Activated CD8-positive, alpha-beta memory T cell treated with anti-CD3 and anti-CD28 coated beads, Interleukin-2, amount 10 ng/mL, durations not matched to agents 7 days and 5 days (primary cell): Measurements from ENCODE around the gene B4GALT1. TPM values are rescaled to one million over a fixed set of nuclear protein-coding genes. Genes with fewer than 3 reads are reported as not detected.
A peak's percentile ranks its signal among the peaks of the same experiment; 100 is the strongest.
"Not testable (repeated sequence)": the region's sequence is repeated elsewhere in the genome, so short reads cannot be mapped to it uniquely, and the experiment has no call there.

Experiments used
- ATAC-seq: fragments of 150-1000 bp; cut with Tn5 transposase; one replicate; pipeline ENCODE4 v1.10.0; 2021; ENCODE audit warnings: moderate library complexity
- CTCF ChIA-PET: fragments of 350-600 bp; sonication (Branson Sonifier 250); formaldehyde crosslinking; loops from one replicate; lab custom pipeline; 2021; ENCODE audit warnings: antibody characterized with exemption; lab: Charles Lee
- DNase-seq: peaks from one replicate; pipeline ENCODE4 v3.0.0-alpha.2; 2020
- H3K27ac Mint-ChIP-seq: one replicate; pipeline ENCODE4 v1.8.0; 2021; ENCODE audit warnings: mild to moderate bottlenecking, mixed read lengths
- H3K27me3 Mint-ChIP-seq: one replicate; pipeline ENCODE4 v1.8.0; 2021; ENCODE audit warnings: mixed read lengths
- H3K36me3 Mint-ChIP-seq: one replicate; pipeline ENCODE4 v1.8.0; 2021; ENCODE audit warnings: mild to moderate bottlenecking, mixed read lengths
- H3K4me1 Mint-ChIP-seq: one replicate; pipeline ENCODE4 v1.8.0; 2021; ENCODE audit warnings: mixed read lengths
- H3K4me3 Mint-ChIP-seq: one replicate; pipeline ENCODE4 v1.8.0; 2021; ENCODE audit warnings: mild to moderate bottlenecking, moderate library complexity, mixed read lengths
- H3K9me3 Mint-ChIP-seq: one replicate; pipeline ENCODE4 v1.8.0; 2022; ENCODE audit warnings: low read depth, mixed read lengths
- total RNA-seq, 2 experiments: library from RNA; stranded (reverse); gene quantifications; one replicate each; pipeline ENCODE4 v1.2.3, GENCODE V29; 2021

B4GALT1 gene
- total RNA-seq, 2 experiments from 2014 or later = 33.8 to 35.2 TPM

- CTCF ChIA-PET = no interaction called here
- no peak overlapping the region for H3K27ac Mint-ChIP-seq
- DNase-seq = no peak
- no peaks in the 10 kb centered on the region for H3K36me3 Mint-ChIP-seq
- ATAC-seq = no peak
- H3K27me3 Mint-ChIP-seq = peaks cover 20% of the 10 kb centered on the region
- no peaks in the 10 kb centered on the region for H3K9me3 Mint-ChIP-seq
- no peaks in the 10 kb centered on the region for H3K4me1 Mint-ChIP-seq
- no peak overlapping the region for H3K4me3 Mint-ChIP-seq
Measured at GRCh38 chr9:33177086-33177485, 9.9 kb upstream of the B4GALT1 start.

- no peak overlapping the region for H3K27ac Mint-ChIP-seq
- peaks cover 11% of the 10 kb centered on the region for H3K27me3 Mint-ChIP-seq
- H3K4me1 Mint-ChIP-seq = no peaks in the 10 kb centered on the region
- no peak for DNase-seq
- H3K9me3 Mint-ChIP-seq = no peaks in the 10 kb centered on the region
- no peak for ATAC-seq
- CTCF ChIA-PET = interaction anchor here (0.9 to 1.2 kb wide), 2 partner anchors 8 to 50 kb away, joined by 3 to 4 read pairs; partner anchors contain the start of gene B4GALT1
- no peaks in the 10 kb centered on the region for H3K36me3 Mint-ChIP-seq
- no peak overlapping the region for H3K4me3 Mint-ChIP-seq
Measured at GRCh38 chr9:33175649-33176325, 8.7 kb upstream of the B4GALT1 start.

DNA sequence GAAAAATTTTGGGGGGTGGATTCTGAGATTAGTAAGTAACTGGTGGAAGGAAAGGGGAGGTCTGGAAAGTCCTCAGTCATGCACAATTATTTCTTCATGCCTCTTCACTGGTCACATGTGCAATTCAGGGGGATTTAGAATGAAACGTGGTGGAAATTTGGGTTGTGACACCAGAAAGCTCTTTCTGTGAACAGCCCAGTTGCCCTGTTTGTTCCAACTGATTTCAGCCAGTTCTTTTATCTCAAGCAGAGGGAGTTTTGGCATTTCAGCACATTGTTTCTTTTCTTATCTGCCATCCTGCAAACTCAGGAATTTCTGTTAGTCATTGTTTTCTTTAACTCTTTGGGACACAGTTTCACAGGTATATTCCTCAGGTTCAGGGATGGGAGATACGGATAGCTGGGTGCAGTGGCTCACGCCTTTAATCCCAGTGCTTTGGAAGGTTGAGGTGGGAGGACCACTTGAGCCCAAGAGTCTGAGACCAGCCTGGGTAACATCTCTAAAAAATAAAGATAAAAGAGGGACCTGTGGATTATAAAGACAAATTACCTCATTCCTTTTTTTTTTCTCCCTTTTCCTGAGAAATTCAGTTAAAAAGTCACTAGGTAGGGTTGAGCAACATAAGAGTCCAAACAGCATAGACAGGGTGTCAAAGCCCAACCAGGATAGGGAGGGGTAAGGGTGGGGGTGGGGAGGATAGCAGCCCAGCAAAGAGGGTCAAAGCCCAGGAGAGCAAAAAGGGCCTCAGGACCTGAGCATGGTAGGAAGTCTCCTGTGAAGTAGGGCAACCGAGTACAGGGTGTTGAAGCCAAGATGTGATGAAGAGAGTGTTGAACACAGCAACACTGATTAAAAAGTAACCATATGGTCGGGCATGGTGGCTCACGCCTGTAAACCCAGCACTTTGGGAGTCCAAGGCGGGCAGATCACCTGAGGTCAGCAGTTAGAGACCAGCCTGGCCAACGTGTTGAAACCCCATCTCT lies 5.4 kb upstream of the B4GALT1 start:
- H3K27ac Mint-ChIP-seq = no peak overlapping the region
- no peaks in the 10 kb centered on the region for H3K9me3 Mint-ChIP-seq
- CTCF ChIA-PET = interaction anchor here (1.0 to 2.9 kb wide), 4 partner anchors 10 to 53 kb away, joined by 3 to 11 read pairs (median 4); no protein-coding TSS in a partner anchor
- ATAC-seq (no peak), DNase-seq (no peak)
- no peaks in the 10 kb centered on the region for H3K27me3 Mint-ChIP-seq
- no peaks in the 10 kb centered on the region for H3K36me3 Mint-ChIP-seq
- no peak overlapping the region for H3K4me3 Mint-ChIP-seq
- H3K4me1 Mint-ChIP-seq = peaks cover 16% of the 10 kb centered on the region

- no peaks in the 10 kb centered on the region for H3K27me3 Mint-ChIP-seq
Measured at GRCh38 chr9:33170464-33171415, 3.6 kb upstream of the B4GALT1 start.

DNA sequence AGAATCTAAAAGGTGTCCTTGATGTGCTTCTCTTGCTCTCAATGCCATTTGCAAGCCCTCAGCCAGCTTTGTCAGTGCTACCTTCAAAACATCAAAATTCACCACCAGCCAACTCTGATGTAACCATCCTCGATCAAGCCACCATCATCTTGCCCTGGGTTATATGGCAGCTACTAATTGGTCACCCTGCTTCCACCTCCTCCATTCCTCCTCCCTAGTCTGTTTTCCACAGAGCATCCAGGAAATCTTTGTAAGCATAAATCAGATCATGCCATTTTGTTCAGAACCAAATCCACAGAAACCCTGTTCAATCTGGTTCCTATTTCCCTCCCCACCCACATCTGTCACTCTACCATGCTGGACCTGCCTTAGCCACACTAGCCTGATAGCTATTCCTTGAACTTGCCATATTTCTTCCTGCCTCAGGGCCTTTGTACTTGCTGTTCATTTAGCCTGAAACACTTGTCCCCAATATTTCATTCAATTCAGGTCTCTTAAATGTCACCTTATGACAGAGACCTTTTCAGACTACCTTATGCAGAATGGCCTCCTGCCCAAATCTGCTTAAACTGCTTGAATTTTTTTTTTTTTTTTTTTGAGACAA lies 1.9 kb upstream of the B4GALT1 start:
- CTCF ChIA-PET = interaction anchor here (1.0 to 1.6 kb wide), 2 partner anchors 21 to 125 kb away, joined by 3 to 5 read pairs; no protein-coding TSS in a partner anchor
- Mint-ChIP-seq H3K4me3 (peak overlapping the region; percentile 82), H3K4me1 (peaks cover 35% of the 10 kb centered on the region), H3K9me3 (no peaks in the 10 kb centered on the region), H3K36me3 (peaks cover 2% of the 10 kb centered on the region), H3K27ac (peak overlapping the region; percentile 96), H3K27me3 (no peaks in the 10 kb centered on the region)
- no peak for ATAC-seq
- DNase-seq = no peak

More at GRCh38 chr9:33170464-33171415, 3.6 kb upstream of the B4GALT1 start:
- H3K9me3 Mint-ChIP-seq = no peaks in the 10 kb centered on the region
- CTCF ChIA-PET = interaction anchor here (0.7 to 2.9 kb wide), 13 partner anchors 8 to 126 kb away, joined by 3 to 13 read pairs (median 4); no protein-coding TSS in a partner anchor
- ATAC-seq (no peak), DNase-seq (peak; percentile 69)
- H3K36me3 Mint-ChIP-seq = no peaks in the 10 kb centered on the region
- H3K4me1 Mint-ChIP-seq = peaks cover 20% of the 10 kb centered on the region
- H3K4me3 Mint-ChIP-seq = no peak overlapping the region
- H3K27ac Mint-ChIP-seq = no peak overlapping the region

DNA sequence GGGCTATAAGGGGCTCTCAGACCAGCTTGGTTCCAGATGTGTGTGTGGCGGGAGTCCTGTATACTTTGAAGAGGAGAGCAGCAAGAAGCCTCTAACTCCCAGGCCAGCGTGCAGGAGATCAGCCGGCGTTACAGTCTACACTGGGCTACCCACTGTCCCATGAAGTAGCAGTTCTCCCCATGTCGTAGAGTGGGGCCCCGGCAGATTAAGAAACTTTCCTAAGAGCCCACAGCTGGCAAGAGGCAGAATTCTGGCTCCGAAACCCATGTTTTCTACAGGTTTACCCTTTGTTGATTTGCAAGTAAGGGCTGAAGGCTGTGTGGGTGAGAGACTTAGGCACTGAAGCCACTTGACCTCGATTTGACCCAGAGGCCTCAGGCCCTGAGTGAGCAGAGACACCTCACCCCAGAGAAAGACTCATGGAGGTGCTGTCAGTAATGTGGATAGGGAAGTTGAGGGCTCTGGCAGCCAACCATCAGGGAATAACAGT lies 881 bp upstream of the B4GALT1 start:
- H3K27ac Mint-ChIP-seq = peak overlapping the region; percentile 96
- H3K9me3 Mint-ChIP-seq = no peaks in the 10 kb centered on the region
- H3K36me3 Mint-ChIP-seq = peaks cover 2% of the 10 kb centered on the region
- peak overlapping the region; percentile 82 for H3K4me3 Mint-ChIP-seq
- ATAC-seq (peak; percentile 2), DNase-seq (peak; percentile 61)
- H3K4me1 Mint-ChIP-seq = peaks cover 42% of the 10 kb centered on the region
- H3K27me3 Mint-ChIP-seq = no peaks in the 10 kb centered on the region
- CTCF ChIA-PET = interaction anchor here (0.8 to 2.1 kb wide), 6 partner anchors 8 to 88 kb away, joined by 3 to 8 read pairs (median 4); no protein-coding TSS in a partner anchor

DNA sequence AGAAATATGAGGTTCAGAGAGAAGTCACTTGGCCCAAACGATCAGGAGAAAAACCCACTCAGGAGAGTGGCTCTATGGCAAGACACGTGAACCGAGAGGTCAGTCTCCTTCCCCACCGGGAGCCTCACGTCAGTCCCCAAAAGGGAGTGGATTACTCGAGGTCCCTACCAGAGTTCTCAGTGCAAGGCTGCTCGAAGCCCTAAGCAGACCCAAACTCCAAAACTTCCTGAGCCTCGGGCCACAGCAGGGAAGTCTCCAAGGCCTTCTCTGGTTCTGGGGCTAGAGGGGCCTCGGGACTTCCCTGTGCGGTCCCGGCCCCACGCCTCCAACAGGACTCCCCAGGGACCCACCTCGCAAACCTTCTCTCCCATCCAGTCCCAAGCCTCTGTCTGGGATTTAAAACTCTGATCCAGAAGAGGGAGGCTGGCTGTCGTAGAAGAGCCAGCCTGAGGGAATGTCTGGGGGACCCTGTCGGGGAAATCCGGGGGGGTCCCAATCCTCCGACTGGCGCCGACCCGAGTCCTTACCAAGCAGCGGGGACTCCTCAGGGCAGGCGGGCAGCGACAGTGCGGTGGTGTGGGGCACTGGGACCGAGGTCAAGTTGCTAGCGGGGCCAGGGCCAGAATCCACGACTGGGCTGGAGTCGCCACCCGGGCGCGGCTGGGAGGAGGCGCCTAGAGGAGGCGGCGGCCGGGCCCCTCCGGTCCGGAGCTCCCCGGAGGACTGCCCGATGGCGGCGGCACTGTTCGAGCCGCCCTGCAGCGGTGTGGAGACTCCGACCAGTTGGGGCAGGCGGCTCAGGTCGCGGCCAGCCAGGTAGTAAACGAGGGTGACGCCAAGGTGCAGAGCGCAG lies 679 bp downstream of the B4GALT1 start:
- peak overlapping the region; percentile 93 for H3K4me3 Mint-ChIP-seq
- DNase-seq (no peak), ATAC-seq (peak; percentile 14)
- peak overlapping the region; percentile 91 for H3K27ac Mint-ChIP-seq
- H3K9me3 Mint-ChIP-seq = no peaks in the 10 kb centered on the region
- H3K27me3 Mint-ChIP-seq = no peaks in the 10 kb centered on the region
- H3K4me1 Mint-ChIP-seq = peaks cover 57% of the 10 kb centered on the region
- CTCF ChIA-PET = interaction anchor here (1.0 to 2.1 kb wide), 4 partner anchors 23 to 100 kb away, joined by 3 to 8 read pairs (median 4); no protein-coding TSS in a partner anchor
- peaks cover 2% of the 10 kb centered on the region for H3K36me3 Mint-ChIP-seq

- Mint-ChIP-seq H3K9me3 (no peaks in the 10 kb centered on the region), H3K36me3 (peaks cover 2% of the 10 kb centered on the region), H3K4me3 (peak overlapping the region; percentile 93), H3K27ac (peak overlapping the region; percentile 91), H3K27me3 (no peaks in the 10 kb centered on the region), H3K4me1 (peaks cover 67% of the 10 kb centered on the region)
- CTCF ChIA-PET = interaction anchor here (1.0 kb wide), 1 partner anchor 99 kb away, joined by 3 read pairs; no protein-coding TSS in a partner anchor
- ATAC-seq (peak; percentile 40), DNase-seq (peak; percentile 75)
Measured at GRCh38 chr9:33165263-33166151, 1.6 kb downstream of the B4GALT1 start.

GRCh38 chr9:33164921-33165262 lies 2.2 kb downstream of the B4GALT1 start:
- peak overlapping the region; percentile 91 for H3K27ac Mint-ChIP-seq
- not testable (repeated sequence) for H3K9me3 Mint-ChIP-seq, H3K27me3 Mint-ChIP-seq, H3K36me3 Mint-ChIP-seq, DNase-seq, ATAC-seq
- H3K4me3 Mint-ChIP-seq = peak overlapping the region; percentile 93
- CTCF ChIA-PET = interaction anchor here (0.6 kb wide), 1 partner anchor 26 kb away, joined by 3 read pairs; no protein-coding TSS in a partner anchor
- peaks cover 72% of the 10 kb centered on the region for H3K4me1 Mint-ChIP-seq

GRCh38 chr9:33164138-33164809 lies 2.9 kb downstream of the B4GALT1 start:
- CTCF ChIA-PET = interaction anchor here (0.6 kb wide), 1 partner anchor 26 kb away, joined by 3 read pairs; no protein-coding TSS in a partner anchor
- peaks cover 78% of the 10 kb centered on the region for H3K4me1 Mint-ChIP-seq
- no peak for ATAC-seq

More at GRCh38 chr9:33164138-33164809, 2.9 kb downstream of the B4GALT1 start:
- Mint-ChIP-seq H3K27ac (peak overlapping the region; percentile 71), H3K4me3 (peak overlapping the region; percentile 93), H3K36me3 (peaks cover 2% of the 10 kb centered on the region), H3K9me3 (no peaks in the 10 kb centered on the region), H3K27me3 (no peaks in the 10 kb centered on the region)
- no peak for DNase-seq
